HG03060 (cell line): Measurements from ENCODE around the gene TNS3.

ENCODE experiments used
- ATAC-seq: cut with Tn5 transposase; IDR thresholded peaks from one replicate; pipeline ENCODE4 v1.9.1; 2021; ENCODE audit warnings: low read depth, moderate number of reproducible peaks; ENCODE audit not compliant: unreplicated experiment

TNS3 gene

DNA sequence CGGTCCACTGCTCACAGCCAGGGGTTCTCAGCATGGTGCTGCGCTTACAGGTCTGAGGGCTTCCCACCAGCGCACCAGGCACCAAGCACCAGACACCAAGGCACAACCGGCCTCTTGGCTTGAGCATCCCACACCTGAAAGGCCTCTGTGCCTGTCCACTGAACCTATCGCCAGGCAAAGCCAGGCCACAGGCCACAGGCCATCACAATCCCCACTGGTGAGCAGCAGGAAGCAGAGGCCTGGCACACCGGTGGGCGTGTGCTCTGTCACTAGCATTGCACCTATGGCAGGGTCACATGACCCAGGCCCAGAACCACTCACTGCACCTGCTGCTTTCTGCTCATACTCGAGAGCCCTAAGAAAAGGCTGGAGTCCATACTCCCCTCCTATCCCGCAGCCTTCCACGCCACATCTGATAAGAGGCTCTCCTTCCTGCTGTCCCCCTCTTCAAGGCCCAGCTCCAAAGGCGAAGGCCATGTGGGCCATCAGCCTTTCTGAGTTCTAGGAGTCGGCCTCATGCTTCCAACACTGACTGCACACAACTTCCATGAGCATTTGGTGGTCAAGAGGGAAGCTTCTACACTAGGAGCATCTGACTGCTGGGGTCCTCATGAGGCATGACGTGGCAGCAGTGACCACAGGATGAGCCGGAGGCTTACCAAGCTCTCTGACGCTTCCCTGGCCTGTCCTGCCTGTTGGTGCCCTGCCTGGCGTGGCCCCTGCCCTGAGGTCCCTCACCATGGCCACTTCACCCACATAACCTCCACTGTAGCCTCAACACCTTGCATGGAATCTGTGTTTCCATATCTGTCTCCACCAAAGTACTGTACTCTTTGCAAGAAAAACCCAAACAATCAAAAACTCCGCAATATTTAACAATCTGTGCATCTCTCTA is 166.3 kb downstream of the TNS3 start:
- ATAC-seq, result no peak

DNA sequence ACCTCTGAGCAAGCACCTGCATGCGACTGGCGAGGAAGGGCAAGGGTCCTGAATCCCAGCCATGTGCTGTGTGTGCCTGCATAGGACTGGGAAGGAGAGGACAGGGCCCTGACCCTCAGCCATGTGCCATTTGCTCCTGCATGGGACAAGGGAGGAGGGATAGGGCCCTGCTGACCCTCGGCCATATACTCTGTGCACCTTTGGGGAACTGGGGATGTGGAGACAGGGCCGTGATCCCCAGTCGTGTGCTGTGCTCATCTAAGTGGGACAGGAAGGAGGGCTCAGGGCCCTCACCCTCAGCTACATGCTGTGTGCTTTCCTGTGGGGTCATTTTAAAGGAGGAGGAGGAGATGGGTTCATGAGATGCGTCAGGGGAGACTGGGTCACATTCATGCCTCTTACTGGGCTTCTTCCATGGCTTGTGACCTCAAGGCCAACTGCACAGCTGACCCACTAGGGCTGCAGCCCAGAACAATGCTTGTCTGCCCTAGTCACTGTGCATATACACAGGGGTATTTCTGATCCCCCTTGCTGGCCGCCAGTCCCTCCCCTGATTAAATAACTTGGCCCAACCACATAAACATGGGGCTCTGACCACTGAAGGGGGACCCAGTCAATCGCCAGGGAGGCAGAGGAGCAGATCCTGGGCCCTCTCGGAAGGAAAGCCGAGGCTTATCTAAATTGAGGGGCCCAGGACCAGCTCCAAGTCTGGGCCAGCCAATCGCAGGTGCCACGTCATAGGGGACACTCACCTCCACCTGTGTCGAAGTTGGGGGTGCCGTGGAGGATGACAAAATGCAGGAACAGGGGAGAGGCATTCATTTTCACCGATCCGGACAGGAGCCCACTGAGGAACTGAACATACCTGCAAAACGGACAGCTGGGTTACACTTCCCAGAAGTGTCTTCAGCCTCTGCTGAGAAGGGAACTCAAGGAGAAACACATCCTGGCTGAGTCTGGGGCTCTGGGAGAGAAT is 167.3 kb downstream of the TNS3 start:
- ATAC-seq, result no peak

DNA sequence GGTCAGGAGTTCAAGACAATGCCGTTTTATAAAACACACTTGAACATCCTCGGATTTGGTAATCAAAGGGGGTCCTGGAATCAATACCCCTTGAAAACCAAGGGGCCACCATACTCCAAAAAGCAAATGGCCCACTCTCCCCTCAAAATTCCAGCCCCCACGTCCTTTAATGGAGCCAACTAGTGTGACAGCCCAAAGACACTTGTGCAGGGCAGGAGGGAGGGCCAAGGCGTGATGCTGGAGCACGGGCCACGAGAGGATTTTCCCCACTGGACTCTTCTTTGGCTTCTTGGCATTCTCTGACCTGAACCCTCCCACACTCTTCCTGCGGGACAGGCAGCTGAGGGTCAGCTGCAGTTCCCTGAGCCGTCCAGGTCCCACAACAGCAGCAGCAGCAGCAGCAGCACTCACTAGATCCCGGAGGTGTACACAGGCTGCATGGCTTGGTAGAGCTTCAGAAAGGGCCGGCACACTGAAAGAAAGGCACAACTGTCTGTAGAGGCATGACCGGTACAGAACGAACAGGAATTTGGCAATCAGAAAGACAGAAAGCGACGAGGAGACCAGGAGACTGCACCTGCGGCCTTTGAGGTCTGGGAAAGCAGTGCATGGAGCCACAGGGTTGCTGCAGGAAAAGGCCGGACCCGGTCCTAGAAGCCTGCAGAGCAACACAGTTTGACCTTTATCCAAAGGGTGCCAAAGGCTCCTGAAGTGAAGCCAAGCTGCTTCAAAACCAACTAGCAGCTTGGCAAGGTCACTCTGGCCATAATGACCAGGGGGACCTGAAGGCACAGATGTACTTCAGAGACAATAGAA is 168.2 kb downstream of the TNS3 start:
- no peak for ATAC-seq

DNA sequence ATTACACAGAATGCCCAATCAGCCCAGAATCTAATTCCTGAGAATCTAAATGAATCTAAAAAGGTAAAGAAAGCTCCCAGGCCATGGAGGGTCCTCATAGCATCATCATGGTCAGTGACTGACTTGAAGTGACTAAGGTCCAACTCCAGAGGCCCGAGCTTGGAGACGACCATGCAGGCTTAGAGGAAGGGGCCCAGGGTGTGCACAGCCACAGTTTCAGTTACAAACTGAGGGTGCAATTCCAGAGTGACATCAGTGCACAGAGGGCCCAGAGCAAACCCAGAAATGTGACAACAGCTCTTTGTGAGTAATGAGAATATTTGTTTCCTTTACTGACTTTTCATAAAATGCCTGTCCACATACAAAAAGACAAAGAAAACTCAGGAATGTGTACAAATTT is 170.0 kb downstream of the TNS3 start:
- no peak for ATAC-seq

DNA sequence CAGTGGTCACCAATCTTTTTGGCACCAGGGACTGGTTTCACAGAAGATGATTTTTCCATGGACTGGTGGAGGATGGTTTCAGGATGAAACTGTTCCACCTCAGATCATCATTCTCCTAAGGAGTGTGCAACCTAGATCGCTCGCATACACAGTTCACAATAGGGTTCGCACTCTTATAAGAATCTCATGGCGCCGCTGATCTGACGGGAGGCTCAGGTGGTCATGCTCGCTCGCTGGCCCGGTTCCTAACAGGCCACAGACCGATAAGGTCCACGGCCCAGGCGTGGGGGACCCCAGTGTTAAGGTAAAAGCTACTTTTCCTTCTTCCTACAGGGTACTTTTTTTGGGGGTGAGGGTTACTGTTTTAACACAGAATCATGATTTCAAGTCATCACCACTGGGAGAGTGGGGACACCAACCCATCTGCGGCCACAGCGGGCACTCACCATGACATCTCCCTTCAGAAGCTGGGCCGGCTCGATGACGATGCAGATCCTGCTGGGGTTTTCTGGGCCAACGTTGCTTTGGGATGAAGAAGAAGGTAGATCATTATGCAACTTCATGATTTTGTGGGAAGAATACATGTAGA is 170.5 kb downstream of the TNS3 start:
- no peak for ATAC-seq

DNA sequence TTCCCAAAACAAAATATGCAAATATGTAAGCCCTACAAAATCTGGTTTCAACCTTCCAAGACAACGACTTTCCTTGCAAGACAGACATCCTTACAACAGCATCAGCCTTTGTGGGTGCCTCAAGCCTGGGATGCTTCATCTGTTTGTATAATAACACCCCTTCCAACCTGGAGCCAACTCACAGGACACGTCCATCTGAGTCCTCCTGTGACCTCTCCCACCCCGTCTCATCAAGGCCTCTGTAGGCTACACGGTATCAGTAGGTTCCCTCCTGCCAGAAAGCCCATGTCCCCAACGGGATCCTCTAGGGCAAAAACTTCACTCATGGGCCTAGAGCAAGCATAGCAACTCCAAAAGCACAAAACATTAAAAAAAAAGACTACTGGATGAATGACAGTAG is 173.2 kb downstream of the TNS3 start:
- ATAC-seq, result no peak

DNA sequence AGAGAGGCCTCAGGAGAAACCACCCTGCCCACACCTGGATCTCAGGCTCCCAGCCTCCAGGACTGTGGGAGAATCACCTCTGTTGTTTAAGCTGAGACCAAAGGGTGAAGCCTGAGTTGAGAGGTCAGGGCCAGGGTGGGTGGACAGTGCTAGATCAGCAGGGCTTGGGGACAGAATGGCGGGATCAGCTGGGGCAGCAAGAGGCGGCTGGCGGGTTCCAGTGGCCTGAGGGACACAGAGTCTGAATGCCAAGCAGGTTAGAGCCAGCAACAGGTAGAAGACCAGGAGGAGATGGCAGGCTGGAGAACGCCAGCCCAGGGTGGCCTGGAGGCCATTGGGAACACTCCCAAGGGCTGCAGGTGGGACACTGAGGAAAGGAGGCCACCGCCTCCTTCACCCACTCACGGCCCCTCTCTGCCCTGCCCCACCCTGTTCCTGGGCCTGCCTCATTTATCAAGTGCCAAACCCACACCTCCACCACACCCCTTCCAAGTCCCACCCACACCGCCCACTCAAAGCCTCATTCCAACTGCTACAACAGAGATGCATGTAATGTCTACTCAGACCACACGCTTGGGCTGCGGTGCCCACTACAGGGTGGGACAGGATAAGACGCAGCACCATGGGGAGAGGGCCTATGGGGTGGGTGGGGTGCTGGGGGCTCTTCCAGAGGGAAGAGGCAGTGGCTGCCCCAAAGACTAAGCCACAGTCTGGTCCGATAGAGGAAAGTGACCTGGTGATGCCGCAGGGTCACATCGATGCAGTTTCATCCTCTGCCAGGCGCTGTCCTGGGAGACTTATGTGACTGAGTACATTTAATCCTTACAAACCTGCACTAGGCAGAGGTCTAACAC is 173.9 kb downstream of the TNS3 start:
- ATAC-seq, result no peak

DNA sequence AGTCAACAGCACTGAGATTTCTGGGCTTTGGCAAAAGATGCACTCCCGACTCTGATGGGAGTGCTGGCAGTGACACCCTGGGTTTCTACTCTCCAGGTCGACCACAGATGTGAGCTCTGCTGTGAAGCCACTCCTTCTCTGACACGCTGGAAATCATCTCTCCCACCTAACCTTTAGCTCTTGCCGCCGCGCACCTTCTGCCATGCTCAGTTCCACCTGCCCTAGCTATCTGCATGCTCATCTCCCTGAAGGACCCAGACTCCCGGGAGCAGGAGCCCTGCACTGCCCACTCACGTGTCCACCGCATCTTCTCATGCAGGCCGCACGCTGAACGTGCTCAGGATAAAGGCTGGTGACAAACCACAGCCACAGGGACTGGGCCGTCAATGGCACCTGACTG is 174.8 kb downstream of the TNS3 start:
- ATAC-seq, result no peak

DNA sequence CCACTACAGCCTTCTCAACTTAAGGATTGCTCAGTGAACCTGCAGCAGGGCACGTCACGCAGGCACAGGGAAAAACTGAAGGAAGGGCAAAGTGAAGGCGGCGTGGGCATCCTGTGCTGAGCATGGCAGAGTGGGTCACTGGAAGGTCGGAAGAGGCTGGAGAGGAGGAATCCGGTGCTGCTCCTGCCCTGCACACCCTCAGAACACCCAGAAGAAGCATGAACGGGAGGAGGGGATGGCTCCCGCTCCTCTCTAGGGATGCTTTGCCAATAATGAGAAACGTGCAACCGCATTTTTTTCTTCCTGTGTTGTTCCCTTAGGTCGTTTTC is 175.1 kb downstream of the TNS3 start:
- no peak for ATAC-seq

DNA sequence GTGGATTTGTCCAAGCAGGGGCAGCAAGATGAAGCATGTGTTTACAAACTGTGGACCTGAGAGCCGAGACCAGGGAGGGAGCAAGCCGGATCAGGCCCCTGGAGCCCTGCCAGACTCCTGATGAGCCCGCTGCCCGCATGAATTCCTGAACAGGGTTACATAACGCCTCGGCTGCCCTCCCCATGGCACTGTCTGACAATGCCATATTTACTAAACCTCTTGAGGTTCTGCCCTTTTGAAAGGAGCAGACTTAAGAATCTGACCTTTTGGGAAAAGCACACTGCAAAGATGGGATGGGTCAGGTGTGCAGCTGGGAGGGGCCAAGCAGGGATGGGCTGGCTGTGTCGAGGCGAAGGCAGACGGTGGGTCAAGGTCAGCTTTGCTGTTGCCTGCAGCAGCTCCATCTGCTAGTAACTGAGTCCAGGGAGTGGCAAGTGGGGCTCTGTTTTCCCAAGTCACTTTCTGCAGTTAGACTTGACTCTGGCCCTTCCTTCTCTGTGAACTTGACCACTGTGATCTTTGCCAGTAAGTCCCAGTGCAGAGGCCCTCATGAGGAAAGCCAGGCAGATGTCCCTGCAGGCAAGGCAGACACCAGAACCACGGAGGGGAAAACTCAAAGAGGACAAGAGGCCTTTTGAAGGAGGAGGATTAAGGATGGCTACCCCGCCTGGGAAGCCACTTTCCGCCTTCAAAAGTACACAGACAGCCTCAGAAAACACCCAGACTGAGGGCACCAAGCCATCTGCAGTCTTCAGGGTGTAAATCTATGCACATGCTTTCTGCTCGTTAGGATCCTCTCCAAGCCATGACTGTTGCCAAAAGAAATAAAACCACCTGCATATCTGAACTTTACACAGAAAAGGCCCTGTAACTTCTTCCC is 175.8 kb downstream of the TNS3 start:
- ATAC-seq, result no peak

DNA sequence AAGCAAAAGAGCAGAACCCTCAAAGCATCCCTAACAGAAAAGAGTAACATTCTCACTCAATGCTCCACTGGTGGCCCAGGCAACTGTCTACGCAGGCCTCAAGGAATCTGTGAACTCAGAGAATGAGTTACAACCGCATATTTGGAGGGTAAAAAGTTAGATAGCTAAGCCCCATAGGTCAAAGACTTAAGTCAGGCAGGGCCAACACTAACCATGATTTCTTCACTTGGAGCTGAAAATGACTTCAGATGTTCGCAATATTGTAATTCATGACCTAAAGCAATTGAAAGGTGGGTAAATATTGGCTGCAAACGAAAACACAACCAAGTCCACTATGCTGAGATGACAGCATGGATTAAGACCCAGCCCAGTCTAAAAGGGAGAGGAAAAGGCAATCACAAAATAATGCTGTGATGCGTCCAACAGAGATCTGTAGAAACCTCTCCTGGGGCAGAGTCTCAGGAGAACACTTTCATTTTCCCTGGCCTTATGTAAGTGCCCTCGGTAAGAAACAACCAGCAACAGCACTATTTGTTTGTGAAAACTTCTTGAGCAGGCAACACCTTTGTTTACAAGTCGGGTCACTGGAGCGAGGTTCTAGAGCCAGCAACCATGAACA is 176.5 kb downstream of the TNS3 start:
- no peak for ATAC-seq

DNA sequence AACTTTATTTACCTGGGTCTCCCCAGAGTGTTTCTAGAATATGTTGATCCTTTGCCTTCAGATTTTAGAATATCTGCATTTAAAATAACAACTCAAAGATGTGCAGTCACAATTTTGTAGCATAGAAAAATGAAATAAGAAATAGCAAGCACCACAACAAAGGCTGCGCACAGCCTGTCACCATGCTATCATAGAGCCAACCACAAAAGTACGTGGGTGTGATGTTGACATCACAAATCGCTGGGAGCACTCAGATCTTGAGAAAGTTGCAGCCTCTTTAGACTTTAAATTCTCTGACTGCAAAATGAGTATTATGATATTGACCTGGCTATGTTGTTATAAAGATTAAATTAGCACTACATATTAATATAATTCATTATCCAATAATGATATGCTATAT is 177.9 kb downstream of the TNS3 start:
- ATAC-seq, result no peak

DNA sequence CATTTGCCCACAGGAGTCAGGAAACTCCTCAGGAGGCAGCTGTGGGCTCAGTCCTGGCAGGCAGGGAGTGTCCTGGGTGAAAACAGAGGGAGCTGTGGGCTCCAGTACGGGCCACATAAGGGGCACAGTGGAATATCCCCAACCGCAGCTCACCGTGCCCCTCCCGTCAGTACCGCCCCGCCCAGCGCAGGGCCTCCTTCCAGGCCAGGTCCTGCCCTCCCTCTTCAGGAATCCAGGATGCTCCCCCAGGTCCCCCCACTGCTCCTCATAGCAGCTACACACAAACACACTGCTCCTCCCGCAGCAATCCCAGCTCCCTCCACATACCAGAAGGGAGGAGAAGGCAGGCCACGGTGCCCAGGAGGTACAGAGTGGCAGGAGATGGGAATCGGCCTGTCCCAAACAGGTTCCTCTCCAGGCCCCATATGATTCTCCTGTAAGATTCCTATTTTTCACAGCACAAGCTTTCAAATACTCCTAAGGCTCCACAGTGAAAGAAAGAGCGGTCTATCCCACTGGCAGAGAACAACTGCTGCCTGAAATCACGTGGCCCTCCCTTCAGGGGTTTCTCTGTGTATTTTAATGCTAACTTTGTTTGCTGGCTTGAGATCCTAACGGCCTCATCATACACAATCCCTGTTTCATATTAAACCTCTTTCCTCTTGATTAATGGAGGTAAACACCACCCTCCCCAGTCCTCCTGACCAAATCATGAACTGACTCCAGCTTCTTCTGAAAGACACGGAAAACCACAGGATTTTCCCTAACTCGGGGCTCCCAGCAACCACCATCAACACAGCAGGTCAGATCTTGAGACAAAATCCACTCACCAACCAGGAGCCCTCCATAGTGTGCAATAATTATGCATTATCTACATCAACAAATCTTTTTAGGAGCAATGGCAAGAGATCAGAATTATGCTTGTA is 178.7 kb downstream of the TNS3 start:
- ATAC-seq, result no peak

DNA sequence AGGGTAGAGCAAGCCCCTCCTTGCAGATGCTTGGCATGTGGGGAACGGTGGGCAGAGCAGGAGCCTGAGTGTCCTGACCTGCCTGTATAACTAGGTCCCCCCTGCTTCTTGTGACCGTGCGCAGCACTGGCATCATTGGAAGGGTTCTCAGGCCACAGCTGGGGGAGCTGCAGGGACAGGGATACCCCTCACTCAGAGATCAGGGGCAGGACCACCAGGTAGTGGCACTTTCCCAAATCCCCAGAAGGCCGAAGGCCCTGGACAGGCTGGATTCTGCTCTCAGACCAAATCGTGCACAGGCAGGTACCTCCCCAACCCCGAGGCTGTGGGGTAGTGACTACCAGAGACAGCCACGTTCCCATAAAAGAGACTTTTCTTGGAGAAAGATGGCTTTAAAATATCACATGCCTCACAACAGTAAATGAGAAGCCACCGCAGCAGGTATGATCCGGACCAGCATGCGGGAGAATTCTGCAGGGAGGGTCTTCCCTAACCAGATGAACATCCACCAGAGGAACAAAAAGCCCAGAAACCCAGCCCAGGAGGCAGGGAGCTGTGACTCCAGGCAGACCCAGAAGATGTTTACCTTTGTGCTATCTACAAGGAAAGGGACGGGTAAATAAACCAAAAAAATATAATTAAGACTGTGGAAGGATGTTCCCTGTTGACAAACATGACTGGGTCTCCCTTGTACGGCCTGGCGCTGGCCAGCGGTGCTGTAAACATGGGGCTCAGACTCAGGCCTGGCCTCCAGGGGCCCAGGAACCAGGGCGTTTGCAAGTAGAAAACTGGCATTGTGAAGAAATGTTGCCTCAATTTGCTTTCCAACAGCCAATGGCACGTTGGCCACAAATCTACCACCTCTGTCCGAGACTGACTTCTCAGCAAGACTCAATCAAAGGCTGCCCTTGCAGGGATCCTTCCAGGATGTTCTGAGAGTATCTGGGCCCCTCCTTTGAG is 180.0 kb downstream of the TNS3 start:
- ATAC-seq, result no peak

DNA sequence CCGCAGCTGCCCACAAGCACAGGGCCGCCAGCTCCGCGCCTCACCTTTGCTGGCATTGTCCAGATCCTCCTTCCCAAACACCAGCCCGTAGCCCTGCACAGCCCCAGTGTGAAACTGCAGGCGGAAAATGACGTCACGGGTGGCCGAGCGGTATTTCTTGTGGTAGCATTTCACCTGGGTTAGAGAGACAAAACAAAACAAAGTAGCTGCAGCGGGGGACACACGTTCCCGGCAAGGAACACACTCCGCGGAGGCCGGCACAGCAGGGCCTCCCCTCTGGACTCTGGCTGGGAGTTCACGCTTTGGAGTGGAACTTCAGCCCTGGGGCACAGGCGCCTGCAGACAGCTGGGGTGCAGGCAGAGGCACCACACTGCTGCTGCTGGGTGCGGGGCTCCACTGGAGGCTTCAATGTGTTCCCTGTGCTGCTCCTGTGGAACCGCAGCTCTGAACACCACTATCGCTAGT is 181.1 kb downstream of the TNS3 start:
- ATAC-seq, result no peak

DNA sequence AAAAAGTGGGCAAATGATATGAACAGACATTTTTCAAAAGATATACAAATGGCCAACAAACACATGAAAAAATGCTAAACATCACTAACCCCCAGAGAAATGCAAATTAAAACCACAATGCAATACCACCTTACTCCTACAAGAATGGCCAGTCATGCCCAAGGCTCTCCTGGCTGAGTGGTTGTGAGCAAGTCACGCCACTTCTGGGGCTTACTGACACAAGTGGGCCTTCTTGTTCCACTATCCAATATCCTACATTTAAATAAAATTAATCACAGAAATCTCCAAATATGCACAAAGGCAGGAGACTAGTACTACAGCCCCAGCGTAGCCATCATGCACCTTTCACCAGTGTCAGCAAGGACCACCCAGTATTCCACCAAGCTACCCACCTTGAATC is 181.9 kb downstream of the TNS3 start:
- no peak for ATAC-seq
